Suprapubic skin (tissue), 4 donors: ENCODE measurements around the gene ERO1A. TPM values are rescaled to one million over a fixed set of nuclear protein-coding genes. Genes with fewer than 3 reads are reported as not detected.
A peak's percentile ranks its signal among the peaks of the same experiment; 100 is the strongest.

Source experiments
- DNase-seq, 2 donors: peaks; one replicate each; pipeline ENCODE4 v3.0.0-alpha.2; 2019; ENCODE audit warnings: low spot score in 2 of 2
- H3K27ac ChIP-seq: fragments of 200-600 bp; sonication (generic); one replicate; pipeline ENCODE4 v1.5.1; 2019
- H3K27me3 ChIP-seq: fragments of 200-600 bp; sonication (generic); one replicate; pipeline ENCODE4 v1.5.1; 2019
- H3K36me3 ChIP-seq: fragments of 200-600 bp; sonication (generic); one replicate; pipeline ENCODE4 v1.5.1; 2019
- H3K4me1 ChIP-seq: fragments of 200-600 bp; sonication (generic); one replicate; pipeline ENCODE4 v1.5.1; 2019
- H3K4me3 ChIP-seq: fragments of 200-600 bp; sonication (generic); one replicate; pipeline ENCODE4 v1.5.1; 2019; ENCODE audit warnings: mild to moderate bottlenecking
- H3K9me3 ChIP-seq: fragments of 200-600 bp; sonication (generic); one replicate; pipeline ENCODE4 v1.5.1; 2019
- CTCF ChIP-seq, 2 donors: fragments of 200-600 bp in 1 of 2; fragments of 450-650 bp in 1 of 2; sonication (generic) in 1 of 2; IDR thresholded peaks; one replicate each; pipeline ENCODE4 v1.5.1; 2016 to 2019; ENCODE audit warnings: antibody characterized with exemption in 2 of 2, mild to moderate bottlenecking in 1 of 2, moderate library complexity in 1 of 2
- EP300 ChIP-seq: sonication (generic); formaldehyde crosslinking; IDR thresholded peaks from one replicate; pipeline ENCODE4 v1.6.1; 2017; ENCODE audit warnings: antibody characterized with exemption
- POLR2A ChIP-seq, 2 donors: fragments of 450-650 bp; IDR thresholded peaks; one replicate each; pipeline ENCODE4 v1.6.1; 2017; ENCODE audit warnings: antibody characterized with exemption in 2 of 2, mild to moderate bottlenecking in 2 of 2, moderate library complexity in 2 of 2
- POLR2AphosphoS5 ChIP-seq, 3 donors: sonication (generic); formaldehyde crosslinking; IDR thresholded peaks; one replicate each; pipeline ENCODE4 v1.6.1; 2017; ENCODE audit warnings: antibody characterized with exemption in 3 of 3
- WGBS: methylation state at CpG from one replicate; pipeline ENCODE4 v1.1.5; 2018; 5-methylcytosine and 5-hydroxymethylcytosine counted together
- total RNA-seq, 4 donors: library from RNA; depleted of rRNA; stranded (reverse); fragments of >200 nt; gene quantifications; one replicate each; pipeline ENCODE4 v1.1.0, GENCODE V29; 2016

The ERO1A gene
- total RNA-seq, 4 donors from 2014 or later = 21.7 to 36.0 (median 29.7) TPM

GRCh38 chr14:52724360-52724644 lies 28.9 kb upstream of the ERO1A start:
- TF ChIP-seq POLR2A (IDR thresholded peaks at IDR 0.05) = no peak
- no peak for TF ChIP-seq POLR2AphosphoS5 (IDR thresholded peaks at IDR 0.05)
- TF ChIP-seq EP300 = no peak
- no peak for TF ChIP-seq CTCF (IDR thresholded peaks at IDR 0.05)
- no peak overlapping the region for H3K4me3 ChIP-seq
- no peaks in the 10 kb centered on the region for H3K27me3 ChIP-seq
- no peaks in the 10 kb centered on the region for H3K9me3 ChIP-seq
- H3K27ac ChIP-seq = no peak overlapping the region
- DNase-seq = no peak
- peaks cover 75% of the 10 kb centered on the region for H3K36me3 ChIP-seq
- no peaks in the 10 kb centered on the region for H3K4me1 ChIP-seq

- TF ChIP-seq POLR2AphosphoS5 (IDR thresholded peaks at IDR 0.05) (no peak), EP300 (no peak), CTCF (IDR thresholded peaks at IDR 0.05) (no peak), POLR2A (IDR thresholded peaks at IDR 0.05) (no peak)
- Histone ChIP-seq H3K4me1 (no peaks in the 10 kb centered on the region), H3K9me3 (no peaks in the 10 kb centered on the region), H3K27ac (no peak overlapping the region), H3K4me3 (no peak overlapping the region), H3K27me3 (no peaks in the 10 kb centered on the region), H3K36me3 (peaks cover 79% of the 10 kb centered on the region)
- no peak for DNase-seq
- WGBS = 95% methylated on average over 4 of the region's 4 CpGs
Measured at GRCh38 chr14:52723514-52724359, 28.4 kb upstream of the ERO1A start.

- H3K9me3 ChIP-seq = no peaks in the 10 kb centered on the region
- peaks cover 86% of the 10 kb centered on the region for H3K36me3 ChIP-seq
- no peak for TF ChIP-seq EP300
- no peak for TF ChIP-seq CTCF (IDR thresholded peaks at IDR 0.05)
- no peak for TF ChIP-seq POLR2AphosphoS5 (IDR thresholded peaks at IDR 0.05)
- no peak for TF ChIP-seq POLR2A (IDR thresholded peaks at IDR 0.05)
- 96% methylated on average over 6 of the region's 6 CpGs for WGBS
- DNase-seq = no peak
- H3K27ac ChIP-seq = no peak overlapping the region
- no peaks in the 10 kb centered on the region for H3K27me3 ChIP-seq
- H3K4me3 ChIP-seq = no peak overlapping the region
- H3K4me1 ChIP-seq = no peaks in the 10 kb centered on the region
Measured at GRCh38 chr14:52716155-52716554, 20.8 kb upstream of the ERO1A start.

GRCh38 chr14:52711666-52712065 lies 16.3 kb upstream of the ERO1A start:
- Histone ChIP-seq H3K9me3 (no peaks in the 10 kb centered on the region), H3K4me1 (peaks cover 14% of the 10 kb centered on the region), H3K36me3 (peaks cover 63% of the 10 kb centered on the region), H3K27me3 (no peaks in the 10 kb centered on the region), H3K4me3 (no peak overlapping the region), H3K27ac (no peak overlapping the region)
- no peak for DNase-seq
- WGBS = 38% methylated on average over 1 of the region's 1 CpG
- TF ChIP-seq POLR2AphosphoS5 (IDR thresholded peaks at IDR 0.05) = no peak
- no peak for TF ChIP-seq POLR2A (IDR thresholded peaks at IDR 0.05)

- no peaks in the 10 kb centered on the region for H3K27me3 ChIP-seq
- H3K4me1 ChIP-seq = peaks cover 21% of the 10 kb centered on the region
- peak within 1 kb of the TSS; percentile 86 for H3K27ac ChIP-seq
- no peaks in the 10 kb centered on the region for H3K9me3 ChIP-seq
- 1% methylated on average over 35 of the region's 43 CpGs for WGBS
- H3K4me3 ChIP-seq = peak within 1 kb of the TSS; percentile 79
- peak; percentile 97 for DNase-seq
- no peak for TF ChIP-seq EP300
- peak in 1 of 2 donors; percentile 69 for TF ChIP-seq POLR2A (IDR thresholded peaks at IDR 0.05)
- no peak for TF ChIP-seq CTCF (IDR thresholded peaks at IDR 0.05)
- TF ChIP-seq POLR2AphosphoS5 (IDR thresholded peaks at IDR 0.05) = peak in 2 of 3 donors; percentile 31 to 62
- H3K36me3 ChIP-seq = peaks cover 20% of the 10 kb centered on the region
Measured at GRCh38 chr14:52706724-52707706, 11.7 kb upstream of the ERO1A start, which contains the start of gene PSMC6. TSS of gene PSMC6 (plus strand) at chr14:52707200. CDS start at chr14:52707220, 20 bp downstream.
